K562 (cell line): Measurements from ENCODE around the gene TRAF1. TPM values are rescaled to one million over a fixed set of nuclear protein-coding genes. Genes with fewer than 3 reads are reported as not detected.

Experiments used
- ATAC-seq: fragments of 200-7000 bp; cut with Tn5 transposase; 3 replicates; pipeline ENCODE4 v1.9.1; 2020; ENCODE audit warnings: moderate library complexity
- BruUV-seq: library from RNA; stranded (reverse); fragments of 400-500 nt; replicated peaks from 2 replicates; lab custom pipeline; 2021; lab: Mats Ljungman, UMichigan
- CTCF ChIA-PET: fragments of 300-600 bp; formaldehyde crosslinking; extraction: SDS; loops from one replicate; lab custom pipeline; 2021; ENCODE audit warnings: low intra/inter-chr PET ratio; lab: Yijun Ruan, JAX
- POLR2A ChIA-PET: fragments of 300-600, 350-650 bp; sonication (Branson Sonifier 250); formaldehyde crosslinking; extraction: SDS; loops from one replicate; lab custom pipeline; 2021; ENCODE audit warnings: antibody characterized with exemption, inconsistent platforms; lab: Yijun Ruan, JAX
- DNase-seq, 4 experiments: peaks; one replicate each; pipeline versions ENCODE4 v3.0.0 to v3.0.0-alpha.2; 2011 to 2018; ENCODE audit warnings: low spot score in 3 of 4, mixed read lengths in 3 of 4; ENCODE audit errors: extremely low read depth in 1 of 4
- FAIRE-seq: peaks from 2 replicates; lab custom pipeline; 2011; peaks lifted over from hg19 to GRCh38; lab: Jason Lieb, UNC
- H2AFZ ChIP-seq: 2 replicates; pipeline ENCODE4 v1.6.0; 2011; ENCODE audit warnings: low read depth, low read length, control low read depth, inconsistent platforms
- H3K27ac ChIP-seq: fragments of 200-600 bp; 3 replicates; pipeline ENCODE4 v1.8.0; 2011; ENCODE audit warnings: low read depth, mild to moderate bottlenecking, control low read depth, inconsistent platforms, low read length, moderate library complexity, mixed read lengths; ENCODE audit errors: extremely low read depth
- H3K27me3 ChIP-seq, 2 experiments: fragments of 300-600 bp in 1 of 2; 2 replicates in 1 of 2; 3 replicates in 1 of 2; pipeline versions ENCODE4 v1.6.0 to v1.8.0; 2011; ENCODE audit warnings: inconsistent platforms in 2 of 2, low read length in 2 of 2, mild to moderate bottlenecking in 1 of 2, mixed read lengths in 1 of 2, moderate library complexity in 1 of 2; ENCODE audit not compliant: control insufficient read depth in 2 of 2, insufficient read depth in 2 of 2
- H3K36me3 ChIP-seq: fragments of 300-600 bp; 3 replicates; pipeline ENCODE4 v1.8.0; 2011; ENCODE audit warnings: mild to moderate bottlenecking, low read length, inconsistent platforms; ENCODE audit not compliant: control insufficient read depth, insufficient read depth
- H3K4me1 ChIP-seq, 2 experiments: fragments of 200-600 bp in 1 of 2; replicated peaks in 1 of 2; 2 replicates in 1 of 2; 3 replicates in 1 of 2; pipeline versions ENCODE4 v1.5.1 to v1.8.0; 2011; ENCODE audit warnings: inconsistent platforms in 2 of 2, low read length in 2 of 2, mild to moderate bottlenecking in 1 of 2, mixed read lengths in 1 of 2, moderate library complexity in 1 of 2; ENCODE audit not compliant: control insufficient read depth in 2 of 2, insufficient read depth in 2 of 2
- H3K4me2 ChIP-seq: 2 replicates; pipeline ENCODE4 v1.6.1; 2011; ENCODE audit warnings: low read length, control low read depth, inconsistent platforms, mixed read lengths; ENCODE audit not compliant: insufficient read depth
- H3K4me3 ChIP-seq: fragments of 200-600 bp; sonication (generic), shearing (Covaris generic); 2 replicates; pipeline ENCODE4 v1.5.1; 2016; ENCODE audit warnings: control low read depth, inconsistent platforms
- H3K79me2 ChIP-seq: fragments of 200-600 bp; 3 replicates; pipeline ENCODE4 v1.8.0; 2011; ENCODE audit warnings: low read length, inconsistent platforms; ENCODE audit not compliant: control insufficient read depth, insufficient read depth
- H3K9ac ChIP-seq, 2 experiments: 2 replicates each; pipeline versions ENCODE4 v1.6.0 to v1.6.1; 2011; ENCODE audit warnings: low read depth in 2 of 2, low read length in 2 of 2, control low read depth in 1 of 2, inconsistent platforms in 1 of 2, mild to moderate bottlenecking in 1 of 2, mixed read lengths in 1 of 2; ENCODE audit not compliant: insufficient read depth in 1 of 2
- H3K9me1 ChIP-seq: one replicate; pipeline ENCODE4 v1.6.0; 2011; ENCODE audit warnings: inconsistent platforms, mild to moderate bottlenecking, low read length, moderate library complexity; ENCODE audit not compliant: control insufficient read depth, insufficient read depth
- H3K9me3 ChIP-seq: replicated peaks from 2 replicates; pipeline ENCODE4 v1.5.1; 2011; ENCODE audit warnings: low read depth, low read length, inconsistent platforms; ENCODE audit not compliant: control insufficient read depth, insufficient read depth
- H4K20me1 ChIP-seq: replicated peaks from 2 replicates; pipeline ENCODE4 v1.6.1; 2011; ENCODE audit warnings: low read length, inconsistent platforms, mixed read lengths; ENCODE audit not compliant: control insufficient read depth, insufficient read depth
- CAMTA2 ChIP-seq: fragments of 250-450 bp; sonication (Bioruptor Pico); conservative IDR thresholded peaks from 2 replicates; pipeline ENCODE4 v1.5.1; 2022
- ELF2 ChIP-seq: fragments of 250-450 bp; sonication (Bioruptor Pico); IDR thresholded peaks from 2 replicates; pipeline ENCODE4 v1.5.0; 2021; ENCODE audit warnings: mild to moderate bottlenecking
- ILK ChIP-seq: fragments of 450-650 bp; IDR thresholded peaks from 2 replicates; pipeline ENCODE4 v1.6.1; 2016; ENCODE audit warnings: missing genetic modification characterization, low read depth, mild to moderate bottlenecking, missing compliant biosample characterization, moderate library complexity, borderline replicate concordance
- PHB ChIP-seq: fragments of 250-450 bp; sonication (Bioruptor Pico); IDR thresholded peaks from 2 replicates; pipeline ENCODE4 v1.5.0; 2021
- PHTF2 ChIP-seq: fragments of 250-450 bp; sonication (Bioruptor Pico); IDR thresholded peaks from 2 replicates; pipeline ENCODE4 v1.5.0; 2021; ENCODE audit warnings: mild to moderate bottlenecking
- POLR2A ChIP-seq: fragments of 450-650 bp; conservative IDR thresholded peaks from 2 replicates; pipeline ENCODE4 v1.6.1; 2016
- POLR2AphosphoS2 ChIP-seq: IDR thresholded peaks from 2 replicates; pipeline ENCODE4 v1.6.1; 2012; ENCODE audit warnings: low read length, improper control_type of control experiment
- POU5F1 ChIP-seq: fragments of 150-350 bp; IDR thresholded peaks from 2 replicates; pipeline ENCODE4 v1.6.1; 2014; ENCODE audit warnings: borderline replicate concordance, low read length, low read depth, mild to moderate bottlenecking; ENCODE audit not compliant: partially characterized antibody
- RBBP5 ChIP-seq: fragments of 200-600 bp; sonication (generic); IDR thresholded peaks from 2 replicates; pipeline ENCODE4 v1.6.1; 2012; ENCODE audit warnings: borderline replicate concordance, mild to moderate bottlenecking, low read length, control low read depth, inconsistent platforms; ENCODE audit not compliant: insufficient read depth, poor library complexity, severe bottlenecking
- RBM22 ChIP-seq: fragments of 200-400 bp; formaldehyde crosslinking; IDR thresholded peaks from 2 replicates; pipeline ENCODE4 v1.6.1; 2018; ENCODE audit warnings: low read length, low read depth; ENCODE audit not compliant: poor library complexity, severe bottlenecking
- SETDB1 ChIP-seq: IDR thresholded peaks from one replicate; pipeline ENCODE4 v1.6.1; 2012; ENCODE audit warnings: low read length, control low read depth, inconsistent platforms
- SMAD3 ChIP-seq: fragments of 450-650 bp; formaldehyde crosslinking; conservative IDR thresholded peaks from 2 replicates; pipeline ENCODE4 v1.4.0; 2020; ENCODE audit warnings: mild to moderate bottlenecking
- TCF7 ChIP-seq: sonication (generic); IDR thresholded peaks from 2 replicates; pipeline ENCODE4 v1.6.1; 2016; ENCODE audit warnings: antibody characterized with exemption, borderline replicate concordance
- ZFP36 ChIP-seq: fragments of 150-350 bp; IDR thresholded peaks from 2 replicates; pipeline ENCODE4 v1.6.1; 2018; ENCODE audit warnings: low read length, low read depth; ENCODE audit not compliant: partially characterized antibody
- WGBS: fragments of 100-300 bp; shearing (Covaris generic); methylation state at CpG from one replicate; pipeline ENCODE4 v1.1.6; 2016; ENCODE audit warnings: low coverage, mixed read lengths; ENCODE audit not compliant: insufficient coverage; ENCODE audit errors: missing lambda C conversion rate; 5-methylcytosine and 5-hydroxymethylcytosine counted together
- in situ Hi-C: fragments of 300-500 bp; cut with MboI; formaldehyde crosslinking; loops from 4 replicates; pipeline ENCODE4 v1.15.0; 2018; ENCODE audit warnings: inconsistent platforms, mixed read lengths
- intact Hi-C: fragments of 100-400 bp; cut with micrococcal nuclease; formaldehyde crosslinking; loops from 2 replicates; pipeline ENCODE4 v1.14.2; 2022
- polyA plus RNA-seq, 8 experiments: library from polyadenylated mRNA; depleted of rRNA in 4 of 8; stranded (reverse) in 5 of 8; unstranded in 3 of 8; fragments of >200 nt; fragmentation: Nextera tagmentation in 2 of 8; fragmentation: Illumina TruSeq in 1 of 8; extraction: Ambion mirVana in 2 of 8; extraction: Trizol in 1 of 8; gene quantifications; 2 replicates each; pipeline versions ENCODE4 v1.2.1 to v1.2.3, GENCODE V29; 2011 to 2014; ENCODE audit warnings: inconsistent platforms in 1 of 8, missing spikeins in 1 of 8
- total RNA-seq, 7 experiments: library from RNA; depleted of rRNA in 6 of 7; stranded (reverse); fragments of >200 nt in 6 of 7; fragmentation: Illumina TruSeq in 2 of 7; extraction: Trizol in 2 of 7; gene quantifications; 2 replicates each; pipeline versions ENCODE4 v1.2.1 to v1.2.3, GENCODE V29; 2011 to 2021; ENCODE audit warnings: low replicate concordance in 1 of 7
- TF ChIP-seq, protein P1 (sequence below): fragments of 200-800 bp; sonication (Bioruptor generic); IDR thresholded peaks from 2 replicates; pipeline ENCODE4 v1.6.1; 2017; ENCODE audit warnings: missing genetic modification characterization, missing compliant biosample characterization

Gene TRAF1
- total and polyA plus RNA-seq, 9 of the 15 experiments (the other 6 are each of a cell fraction or from before 2014, with no cell fraction given) = 0.01 to 1.1 (median 0.04) TPM; not detected in 2

DNA sequence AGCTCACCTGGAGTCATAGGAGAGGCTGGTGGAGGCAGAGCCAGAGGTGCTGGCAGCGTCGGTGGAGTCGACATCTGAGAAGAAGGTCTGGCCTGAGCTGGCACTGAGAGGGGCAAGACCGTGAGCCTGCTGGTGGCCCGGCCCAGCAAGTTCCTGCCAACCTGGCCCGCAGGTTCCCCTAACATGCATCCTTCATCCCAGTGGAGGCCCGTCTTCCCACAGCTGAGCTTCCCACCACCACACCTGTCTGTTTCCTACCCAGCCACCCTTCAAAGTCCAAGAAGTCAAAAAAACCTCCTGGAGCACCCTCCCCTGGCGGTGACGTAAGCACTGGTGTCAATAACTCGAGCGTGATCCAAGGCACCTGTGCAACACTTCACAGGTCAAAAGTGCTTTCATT, 66.5 kb downstream of the TRAF1 start:
- intact Hi-C loops = loop anchor here (10.0 kb wide), 1 partner anchor 245 kb away; no protein-coding TSS in a partner anchor
- no peaks in the 10 kb centered on the region for H4K20me1 ChIP-seq
- peak overlapping the region in 1 of 2 experiments; percentile 38; a peak in 2 of 4 replicates for H3K9ac ChIP-seq
- no peak overlapping the region for H3K4me2 ChIP-seq
- ChIA-PET CTCF (no interaction called here), POLR2A (interaction anchor here (0.6 to 5.7 kb wide), 9 partner anchors 8 to 23 kb away, joined by 3 to 55 read pairs (median 7); partner anchors contain the start of gene PSMD5)
- H3K36me3 ChIP-seq = peaks cover 95% of the 10 kb centered on the region
- FAIRE-seq (no peak), DNase-seq (no peak), ATAC-seq (no peak)
- in situ Hi-C loops = no loop called here
- H3K4me1 ChIP-seq = peaks cover 0 to 7% of the 10 kb centered on the region in 2 experiments; a peak in 1 of 5 replicates
- no peaks in the 10 kb centered on the region for H3K79me2 ChIP-seq
- no peak overlapping the region for H3K4me3 ChIP-seq
- H3K27me3 ChIP-seq = no peaks in the 10 kb centered on the region
- 89% methylated on average over 11 of the region's 11 CpGs for WGBS
- H2AFZ ChIP-seq = no peak overlapping the region
- no TSS peak for BruUV-seq
- no peak overlapping the region for H3K27ac ChIP-seq
- H3K9me1 ChIP-seq = peaks cover 5% of the 10 kb centered on the region
- H3K9me3 ChIP-seq = no peaks in the 10 kb centered on the region
- 0 out of 2 replicates have a peak, but pooled peaks have one; percentile 44 for TF ChIP-seq CAMTA2 (CRISPR knock-in tag)
- no peak for TF ChIP-seq SETDB1
- TF ChIP-seq ZFP36 = no peak
- TF ChIP-seq ILK = no peak
- no peak for TF ChIP-seq RBM22
- TF ChIP-seq, protein P1, sequence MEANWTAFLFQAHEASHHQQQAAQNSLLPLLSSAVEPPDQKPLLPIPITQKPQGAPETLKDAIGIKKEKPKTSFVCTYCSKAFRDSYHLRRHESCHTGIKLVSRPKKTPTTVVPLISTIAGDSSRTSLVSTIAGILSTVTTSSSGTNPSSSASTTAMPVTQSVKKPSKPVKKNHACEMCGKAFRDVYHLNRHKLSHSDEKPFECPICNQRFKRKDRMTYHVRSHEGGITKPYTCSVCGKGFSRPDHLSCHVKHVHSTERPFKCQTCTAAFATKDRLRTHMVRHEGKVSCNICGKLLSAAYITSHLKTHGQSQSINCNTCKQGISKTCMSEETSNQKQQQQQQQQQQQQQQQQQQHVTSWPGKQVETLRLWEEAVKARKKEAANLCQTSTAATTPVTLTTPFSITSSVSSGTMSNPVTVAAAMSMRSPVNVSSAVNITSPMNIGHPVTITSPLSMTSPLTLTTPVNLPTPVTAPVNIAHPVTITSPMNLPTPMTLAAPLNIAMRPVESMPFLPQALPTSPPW (CRISPR knock-in tag) = no peak
- 0 out of 2 replicates have a peak, but pooled peaks have one; percentile 45 for TF ChIP-seq ELF2 (CRISPR knock-in tag)
- 0 out of 2 replicates have a peak, but pooled peaks have one; percentile 37 for TF ChIP-seq PHB
- no peak for TF ChIP-seq POU5F1
- 0 out of 2 replicates have a peak, but pooled peaks have one; percentile 17 for TF ChIP-seq POLR2A
- TF ChIP-seq POLR2AphosphoS2 = 0 out of 2 replicates have a peak, but pooled peaks have one; percentile 25
- no peak for TF ChIP-seq RBBP5
- TF ChIP-seq SMAD3 (CRISPR knock-in tag) = no peak
- no peak for TF ChIP-seq TCF7
- no peak for TF ChIP-seq PHTF2 (CRISPR knock-in tag)
